SKM-1 (cell line): ENCODE measurements around the gene CBFB.
"Not testable (repeated sequence)": the region's sequence is repeated elsewhere in the genome, so short reads cannot be mapped to it uniquely, and the experiment has no call there.

Experiments used
- DNase-seq: peaks from one replicate; lab custom pipeline; 2025; ENCODE audit not compliant: unreplicated experiment; lab: John Stamatoyannopoulos, UW

CBFB gene

DNA sequence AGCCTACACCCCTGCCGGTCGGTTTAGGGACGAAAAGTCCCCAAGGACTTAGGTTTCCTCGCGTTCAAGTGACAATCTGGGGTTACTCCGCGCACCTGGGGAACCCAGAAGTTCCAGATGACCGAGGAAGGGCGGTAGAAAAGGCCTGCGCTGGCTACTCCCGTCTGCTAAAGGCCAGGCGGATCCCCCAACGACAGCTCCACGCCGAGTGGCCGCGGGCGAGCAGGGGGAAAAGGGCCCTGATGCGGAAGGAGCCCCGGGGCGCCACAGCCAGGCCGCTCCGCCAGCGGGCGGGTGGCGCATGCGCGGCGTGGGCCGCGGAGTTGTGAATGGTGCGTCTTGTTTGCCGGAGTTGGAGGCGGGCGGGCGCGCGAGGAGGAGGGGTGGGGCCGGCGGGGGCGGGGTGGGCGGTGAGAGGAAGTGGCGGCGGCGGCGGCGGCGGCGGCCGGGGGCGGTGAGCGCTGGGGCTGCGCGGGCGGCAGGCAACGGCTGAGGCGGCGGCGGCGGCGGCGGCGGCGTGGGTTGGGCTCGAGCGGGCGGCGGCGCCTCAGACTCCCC is at the start of gene CBFB:
TSS of gene CBFB (plus strand) at position 454 of the 558 bp plus-strand sequence. CDS start 259 bp downstream, outside the sequence.
- DNase-seq: peak; percentile 79

DNA sequence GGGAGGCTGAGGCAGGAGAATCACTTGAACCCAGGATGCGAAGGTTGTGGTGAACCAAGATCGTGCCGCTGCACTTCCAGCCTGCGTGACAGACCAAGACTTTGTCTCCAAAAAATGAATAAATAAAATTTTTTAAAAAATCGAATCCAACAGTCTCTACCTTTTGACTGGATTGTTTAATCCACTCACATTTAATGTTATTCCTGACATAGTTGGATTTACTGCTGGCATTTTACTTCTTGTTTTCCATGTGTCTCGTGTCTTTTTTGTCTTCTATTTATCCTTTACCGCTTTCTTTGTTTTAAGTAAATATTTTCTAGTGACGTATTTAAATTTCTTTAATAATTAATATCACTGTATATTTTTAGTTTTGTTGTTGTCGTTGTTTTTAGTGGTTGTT is 45.9 kb upstream of the CBFB start:
- no peak for DNase-seq

DNA sequence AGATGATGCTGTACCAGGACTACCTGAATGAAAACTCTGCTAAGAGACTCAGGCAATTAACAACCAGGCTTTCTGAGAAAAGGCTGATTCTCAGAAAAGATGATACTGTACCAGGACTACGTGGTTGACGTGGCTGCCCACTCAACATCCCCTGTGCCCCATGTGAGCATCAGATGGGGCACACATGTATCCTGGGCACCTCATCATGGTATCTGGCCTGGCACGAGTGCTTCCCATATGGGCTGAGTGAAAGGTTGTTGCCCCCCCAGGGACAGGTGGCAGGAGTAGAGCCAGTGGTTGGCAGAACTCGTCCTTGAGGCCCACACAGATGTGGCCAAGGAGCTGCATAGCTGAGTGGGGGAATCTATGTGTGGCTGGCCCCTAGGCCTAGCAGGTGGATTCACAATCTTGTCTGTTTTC is 44.0 kb upstream of the CBFB start:
- DNase-seq: no peak

DNA sequence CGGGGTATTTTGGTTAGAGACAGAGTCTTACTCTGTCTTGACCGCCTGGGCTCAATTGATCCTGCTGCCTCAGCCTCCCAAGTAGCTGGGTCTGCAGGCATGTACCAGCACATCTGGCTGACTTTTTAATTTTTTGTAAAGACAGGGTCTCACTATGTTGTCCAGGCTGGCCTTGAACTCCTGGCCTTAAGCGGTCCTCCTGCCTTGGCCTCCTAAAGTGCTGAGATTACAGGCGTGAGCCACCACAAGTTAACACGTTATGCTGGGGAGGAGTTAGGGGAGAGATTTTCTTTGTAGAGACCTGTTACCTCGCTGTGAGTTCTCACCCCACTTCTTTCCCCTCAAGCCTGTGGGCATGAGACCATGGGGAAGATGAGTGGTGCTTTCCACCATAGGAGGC is 42.4 kb upstream of the CBFB start:
- no peak for DNase-seq

DNA sequence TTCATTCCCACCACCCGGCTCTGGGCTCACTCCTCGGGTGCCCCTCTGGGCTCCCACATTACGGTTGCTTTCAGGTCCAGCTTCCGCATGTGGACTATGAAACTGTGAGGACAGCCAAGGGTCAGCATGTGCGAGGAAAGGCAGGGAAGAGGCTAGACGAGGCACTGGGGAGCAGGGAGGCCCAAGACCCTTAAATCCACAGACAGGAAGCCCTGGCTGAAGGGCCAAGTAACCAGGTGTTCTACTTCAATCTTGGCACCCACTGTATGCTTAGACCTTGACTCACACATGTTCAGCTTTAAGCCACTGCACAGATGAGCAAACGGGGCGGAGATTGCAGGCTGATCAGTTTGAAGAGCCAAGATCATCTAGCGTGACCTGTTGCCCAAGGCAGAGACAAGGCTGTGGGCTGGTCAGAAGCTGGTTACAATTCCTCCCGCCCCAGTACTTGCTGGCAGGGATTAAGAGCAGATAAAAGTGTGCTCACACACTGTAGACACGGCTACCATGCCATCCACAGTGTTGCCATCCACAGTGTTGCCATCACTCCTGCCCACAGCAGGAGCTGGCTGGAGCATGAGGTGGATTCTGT is 40.7 kb upstream of the CBFB start, which contains the start of gene CES4A:
TSS of gene CES4A (plus strand) at position 393 of the 592 bp plus-strand sequence. CDS start at position 577, 184 bp downstream.
- no peak for DNase-seq

DNA sequence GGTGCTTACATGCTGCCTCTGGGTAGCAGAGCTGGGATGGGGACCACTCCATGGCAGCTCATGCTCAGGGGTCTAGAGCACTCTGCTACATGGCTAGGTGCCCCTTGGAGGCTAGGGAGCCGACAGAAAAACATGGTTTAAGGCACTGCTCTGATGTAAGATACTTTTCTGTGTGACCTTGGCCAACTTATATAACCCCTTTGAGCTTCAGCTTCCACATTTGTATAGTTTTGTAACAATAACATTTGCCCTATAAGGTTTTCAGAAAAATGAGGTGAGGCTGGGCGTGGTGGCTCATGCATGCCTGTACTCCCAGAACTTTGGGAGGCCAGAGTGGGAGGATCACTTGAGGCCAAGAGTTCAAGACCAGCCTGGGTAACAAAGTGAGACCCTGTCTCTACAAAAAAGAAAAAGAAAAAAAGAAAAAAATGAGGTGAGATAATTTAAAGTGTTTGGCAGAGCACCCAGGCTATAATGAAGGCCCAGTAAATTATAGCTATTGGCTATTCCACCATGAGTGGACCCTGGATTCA is 37.3 kb upstream of the CBFB start:
- no peak for DNase-seq

DNA sequence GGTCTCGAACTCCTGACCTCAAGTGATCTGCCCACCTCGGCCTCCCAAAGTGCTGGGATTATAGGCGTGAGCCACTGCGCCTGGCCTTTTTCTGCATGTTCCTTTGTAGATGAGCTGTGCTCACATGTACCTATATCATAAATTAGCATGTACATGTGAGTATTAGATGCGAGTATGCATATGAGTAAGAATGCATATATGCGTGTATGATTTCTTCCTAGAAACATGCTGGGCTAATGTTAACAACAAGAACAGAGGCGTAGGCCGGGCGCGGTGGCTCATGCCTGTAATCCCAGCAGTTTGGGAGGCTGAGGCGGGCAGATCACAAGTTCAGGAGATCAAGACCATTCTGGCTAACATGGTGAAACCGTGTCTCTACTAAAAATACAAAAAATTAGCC is 35.4 kb upstream of the CBFB start:
- not testable (repeated sequence) for DNase-seq

DNA sequence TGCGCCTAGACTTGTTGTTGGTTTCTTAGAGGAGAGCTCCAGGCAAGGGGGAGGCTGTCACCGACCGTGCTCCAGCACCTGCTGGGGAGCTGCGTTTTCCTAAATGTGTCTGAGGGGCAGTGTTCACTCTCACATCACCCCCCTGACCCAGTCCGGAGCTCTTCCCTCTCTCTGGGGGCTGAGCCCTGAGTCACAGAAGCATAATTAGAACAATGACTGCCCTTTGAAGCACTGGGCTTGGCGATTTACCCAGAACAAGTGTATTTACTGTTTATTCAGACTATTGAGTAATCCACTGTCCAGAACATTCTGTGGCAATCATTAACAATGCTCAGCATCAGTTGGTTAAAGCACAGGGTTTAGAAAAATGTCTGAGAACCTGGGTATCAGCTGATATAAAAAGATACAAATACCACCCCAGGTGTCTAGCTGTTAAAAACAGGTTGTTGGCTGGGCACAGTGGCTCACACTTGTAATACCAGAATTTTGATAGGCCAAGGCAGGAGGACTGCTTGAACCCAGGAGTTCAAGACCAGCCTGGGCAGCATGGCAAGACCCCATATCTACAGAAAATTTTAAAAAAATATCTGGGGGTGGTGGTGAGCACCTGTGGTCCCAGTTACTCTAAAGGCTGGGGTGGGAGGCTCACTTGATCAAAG is 32.5 kb upstream of the CBFB start:
- no peak for DNase-seq

DNA sequence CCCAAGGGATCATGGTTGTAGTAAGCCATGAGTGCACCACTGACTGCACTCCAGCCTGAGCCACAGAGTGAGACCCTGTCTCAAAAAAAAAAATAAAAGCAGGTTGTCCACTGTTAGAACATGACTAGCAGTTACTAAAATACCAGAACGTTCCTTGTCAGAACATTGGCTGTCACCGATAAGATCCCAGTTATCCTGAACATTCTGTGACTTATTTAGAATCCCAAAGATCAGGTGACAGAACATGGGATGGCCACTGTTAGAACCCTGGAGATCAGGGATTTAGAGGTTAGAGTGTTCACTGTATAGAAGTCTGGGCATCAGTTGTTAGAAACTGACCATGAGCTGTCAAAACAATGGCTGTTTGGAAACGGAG is 32.0 kb upstream of the CBFB start:
- DNase-seq: no peak

DNA sequence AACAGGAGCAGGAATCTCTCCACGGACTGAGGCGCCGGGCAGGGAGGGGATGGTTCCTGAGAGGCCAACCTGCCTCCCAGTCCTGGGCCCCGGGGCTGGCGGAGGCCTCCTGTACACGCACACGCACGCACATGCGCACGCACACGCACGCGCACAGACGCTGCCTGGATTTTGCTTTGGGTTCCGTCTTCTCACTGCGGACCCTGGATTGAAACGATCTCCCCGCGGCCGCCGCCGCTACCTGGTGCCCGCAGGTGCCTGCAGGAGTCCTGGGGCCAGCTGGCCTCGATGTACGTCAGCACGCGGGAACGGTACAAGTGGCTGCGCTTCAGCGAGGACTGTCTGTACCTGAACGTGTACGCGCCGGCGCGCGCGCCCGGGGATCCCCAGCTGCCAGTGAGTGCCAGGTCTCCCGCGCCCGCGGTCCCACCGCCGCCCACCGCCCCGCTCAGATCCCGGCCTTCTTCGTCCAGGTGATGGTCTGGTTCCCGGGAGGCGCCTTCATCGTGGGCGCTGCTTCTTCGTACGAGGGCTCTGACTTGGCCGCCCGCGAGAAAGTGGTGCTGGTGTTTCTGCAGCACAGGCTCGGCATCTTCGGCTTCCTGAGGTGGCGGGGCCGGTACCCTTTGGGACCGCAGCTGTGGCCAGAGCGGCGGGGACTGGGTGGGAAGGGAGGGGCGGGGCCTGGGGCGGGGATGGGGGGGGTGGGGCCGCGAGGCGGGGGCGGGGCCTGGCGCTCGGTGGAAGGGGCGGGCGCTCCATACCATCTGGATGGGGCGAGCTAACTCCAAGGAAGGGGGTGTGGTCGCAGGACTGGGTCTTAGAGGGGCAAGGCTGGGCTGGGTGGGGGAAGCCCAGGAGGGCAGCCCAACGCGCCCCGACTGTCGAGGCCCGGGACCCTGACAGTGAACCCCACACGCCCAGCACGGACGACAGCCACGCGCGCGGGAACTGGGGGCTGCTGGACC is 28.3 kb upstream of the CBFB start:
- no peak for DNase-seq

DNA sequence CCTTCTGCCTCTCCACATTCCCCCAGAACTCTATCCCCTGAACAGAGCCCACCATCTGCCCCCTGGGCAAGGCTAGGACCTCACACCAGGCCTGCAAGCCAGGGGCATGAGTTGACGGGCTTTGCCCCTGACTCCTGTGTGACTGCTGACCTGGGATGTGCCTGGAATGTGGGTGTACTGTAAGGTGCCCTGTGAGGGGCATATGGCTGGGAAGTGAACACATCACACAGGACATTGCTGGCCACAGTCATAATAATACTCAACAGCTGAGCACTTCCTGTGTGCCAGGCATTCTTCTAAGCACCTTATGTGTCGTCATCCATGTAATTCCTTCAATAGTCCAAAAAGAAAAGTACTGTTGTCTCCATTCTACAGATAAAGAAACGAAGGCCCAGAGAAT is 27.2 kb upstream of the CBFB start:
- DNase-seq: no peak

DNA sequence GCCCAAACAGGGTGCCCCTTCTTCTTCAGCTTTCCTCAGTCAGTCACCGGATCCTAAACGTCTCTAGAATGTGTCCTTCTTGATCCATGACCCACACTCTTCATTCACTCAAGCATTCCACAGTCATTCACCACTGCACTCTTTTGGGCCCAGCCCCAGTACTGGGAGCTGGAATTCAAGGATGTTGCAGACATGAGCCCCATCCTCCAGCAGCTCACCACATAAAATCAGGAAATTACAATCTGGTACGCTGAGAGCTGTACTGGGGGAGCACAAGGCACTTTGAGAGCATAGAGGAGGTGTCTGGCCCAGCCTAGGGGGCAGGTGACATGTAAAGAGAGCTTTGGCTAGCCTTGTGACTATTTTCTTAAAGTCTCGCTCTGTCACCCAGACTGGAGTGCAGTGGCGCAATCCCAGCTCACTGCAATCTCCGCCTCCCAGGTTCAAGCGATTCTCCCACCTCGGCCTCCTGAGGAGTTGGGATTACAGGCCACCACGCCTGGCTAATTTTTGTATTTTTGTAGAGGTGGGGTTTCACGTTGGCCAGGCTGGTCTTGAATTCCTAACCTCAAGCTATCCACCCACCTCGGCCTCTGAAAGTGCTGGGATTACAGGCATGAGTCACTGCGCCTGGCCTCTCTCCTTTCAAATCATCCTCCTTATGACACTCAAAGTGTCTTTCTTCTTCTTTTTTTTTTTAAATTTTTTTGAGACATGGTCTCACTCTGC is 21.9 kb upstream of the CBFB start:
- DNase-seq: no peak

DNA sequence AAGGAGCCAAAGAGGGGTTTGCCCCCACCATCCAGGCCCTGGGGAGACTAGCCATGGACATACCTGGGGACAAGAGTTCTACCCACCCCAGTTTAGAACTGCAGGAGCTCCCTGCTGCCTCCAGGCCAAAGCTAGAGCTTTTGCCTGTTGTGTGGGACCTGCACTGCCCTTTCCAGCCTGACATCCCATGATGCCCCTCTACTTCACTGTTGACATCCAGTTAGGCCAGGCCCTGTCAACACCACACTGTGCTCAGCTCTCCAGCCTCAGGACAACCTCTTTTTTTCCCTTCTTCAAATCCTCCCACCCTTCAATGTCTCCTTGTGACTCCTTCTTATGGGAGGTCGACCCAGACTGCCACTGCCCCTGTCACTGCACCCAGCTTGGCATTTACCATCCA is 19.8 kb upstream of the CBFB start:
- DNase-seq: no peak

DNA sequence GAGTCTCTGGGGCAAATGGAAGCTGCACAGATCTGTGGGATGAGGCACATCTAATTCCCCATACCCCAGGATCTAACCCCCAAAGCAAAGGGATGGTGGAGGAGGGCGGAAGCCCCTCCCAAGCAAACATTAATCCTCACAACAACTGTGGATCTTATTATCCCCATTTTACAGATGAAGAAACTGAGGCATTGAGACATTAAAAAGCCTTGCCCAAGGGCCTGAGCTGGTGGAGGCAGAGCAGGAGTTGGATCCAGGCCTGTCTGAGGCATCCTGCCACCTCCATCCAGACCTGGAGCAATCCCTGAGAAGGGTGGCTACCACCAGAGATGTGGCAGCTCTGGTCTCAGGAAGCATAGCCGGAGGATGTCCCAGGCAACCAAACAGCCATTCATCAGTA is 17.7 kb upstream of the CBFB start:
- DNase-seq: no peak

DNA sequence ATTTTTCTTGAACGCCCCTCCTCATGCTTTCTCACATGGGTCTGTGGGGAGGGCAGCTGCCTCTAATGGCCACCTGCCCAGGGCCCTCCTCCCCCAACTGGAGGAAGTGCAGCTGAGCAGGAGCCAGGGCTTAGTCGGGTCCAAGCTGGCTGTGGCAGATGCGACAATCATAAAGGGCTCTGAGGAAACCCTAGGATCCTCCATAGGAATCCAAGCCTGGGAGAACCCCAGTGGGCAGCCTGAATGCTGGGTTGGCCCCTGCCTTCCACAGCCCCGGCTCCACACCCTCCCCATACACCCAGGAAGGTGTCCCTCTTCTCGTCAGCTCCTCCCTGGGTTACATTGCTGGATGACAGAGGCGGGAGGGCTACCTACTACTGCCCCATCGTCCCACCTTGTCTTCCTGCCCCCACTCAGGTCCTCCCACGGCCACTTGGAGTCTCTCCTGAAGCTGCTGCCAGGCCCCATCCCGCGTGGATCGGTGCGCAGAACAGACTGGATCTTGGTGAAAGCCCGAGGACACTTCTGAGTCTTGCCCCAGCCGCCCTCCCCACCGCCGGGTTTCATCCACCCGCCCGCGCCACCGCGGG is 15.6 kb upstream of the CBFB start:
- DNase-seq: no peak

DNA sequence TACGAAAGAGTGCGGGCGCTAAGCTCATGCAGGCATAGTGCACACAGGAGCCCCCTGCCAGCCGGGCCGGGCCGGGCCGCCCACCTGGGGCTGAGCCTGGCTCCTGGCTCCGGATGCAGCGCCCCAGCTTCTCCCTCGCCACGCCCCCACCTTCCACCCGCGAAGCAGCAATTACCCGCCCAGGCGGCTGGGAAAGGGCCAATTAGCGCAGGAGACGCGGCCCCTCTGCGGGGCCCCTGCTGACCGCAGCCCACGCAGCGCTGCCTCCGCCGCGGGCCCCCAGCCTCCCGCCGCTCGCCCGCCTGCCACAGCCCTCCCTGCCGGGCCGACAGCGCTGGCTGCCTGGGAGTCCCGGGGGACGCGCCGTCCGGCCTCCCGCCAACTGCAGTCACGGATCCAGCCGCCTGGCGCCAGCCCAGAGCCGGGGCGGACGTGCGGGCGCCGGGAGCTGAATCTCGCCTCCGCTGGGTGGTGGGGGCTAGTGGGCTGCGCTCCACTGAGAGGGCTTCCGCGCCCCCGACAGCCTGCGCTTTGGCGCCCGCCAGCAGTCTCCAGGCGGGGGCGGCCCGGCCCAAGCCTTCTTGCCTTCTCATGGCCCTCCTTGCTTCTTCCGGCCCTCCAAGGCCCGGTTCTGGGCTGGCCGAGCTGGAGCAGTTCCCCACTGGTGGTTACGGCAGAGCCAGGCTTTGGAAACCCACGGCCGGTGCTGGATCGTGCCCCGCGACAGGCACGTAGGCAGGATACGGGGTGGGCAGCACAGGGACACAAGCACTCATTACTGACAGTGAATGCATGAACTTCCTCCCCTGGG is 14.9 kb upstream of the CBFB start:
- no peak for DNase-seq

DNA sequence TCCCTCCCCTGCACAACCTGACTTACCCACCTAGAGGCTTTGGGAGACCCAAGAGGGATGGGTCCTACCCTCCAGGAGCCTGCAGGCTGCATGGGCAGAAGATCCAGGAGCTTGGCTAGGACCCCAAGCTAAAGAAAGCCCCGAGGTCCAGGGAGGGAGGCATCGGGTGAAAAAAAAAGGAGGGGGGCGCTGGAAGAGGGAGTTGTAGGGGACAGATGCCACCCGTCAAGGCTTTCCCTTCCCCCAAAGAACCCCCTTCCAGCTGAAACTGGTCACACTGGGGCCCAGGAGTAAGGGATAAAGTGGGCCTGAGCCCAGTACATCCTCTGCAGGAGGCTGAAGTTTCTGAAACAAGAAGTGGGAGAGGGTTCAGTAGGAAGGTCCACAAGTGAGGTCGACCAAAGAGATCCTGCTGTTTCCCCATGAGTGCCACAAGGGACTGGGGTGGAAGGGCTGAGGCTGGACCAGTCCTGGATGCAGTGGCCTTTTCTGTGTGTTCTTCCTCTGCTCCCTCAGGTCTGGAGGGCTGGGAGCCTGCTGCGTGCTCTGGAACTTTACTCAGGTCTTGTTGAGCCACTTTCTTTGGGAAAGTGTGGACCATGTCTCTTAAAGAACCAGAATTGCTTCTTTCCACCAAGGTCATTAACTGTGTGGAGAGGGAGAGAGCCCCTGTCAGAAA is 14.2 kb upstream of the CBFB start:
- no peak for DNase-seq

DNA sequence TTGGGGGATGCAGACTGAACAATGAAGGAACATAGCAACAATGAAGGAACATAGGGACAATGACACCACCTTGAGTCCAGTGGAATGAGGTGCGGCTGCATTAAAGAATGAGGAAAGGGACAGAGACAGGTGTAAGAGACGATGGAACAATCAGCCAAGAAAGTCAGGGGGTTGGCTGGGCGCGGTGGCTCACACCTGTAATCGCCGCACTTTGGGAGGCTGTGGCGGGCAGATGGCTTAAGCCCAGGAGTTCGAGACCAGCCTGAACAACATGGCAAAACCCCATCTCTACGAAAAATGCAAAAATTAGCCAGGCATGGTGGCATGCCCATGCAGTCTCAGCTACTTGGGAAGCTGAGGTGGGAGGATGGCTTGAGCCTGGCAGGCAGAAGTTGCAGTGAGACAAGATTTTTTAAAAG is 13.6 kb upstream of the CBFB start:
- DNase-seq: no peak

DNA sequence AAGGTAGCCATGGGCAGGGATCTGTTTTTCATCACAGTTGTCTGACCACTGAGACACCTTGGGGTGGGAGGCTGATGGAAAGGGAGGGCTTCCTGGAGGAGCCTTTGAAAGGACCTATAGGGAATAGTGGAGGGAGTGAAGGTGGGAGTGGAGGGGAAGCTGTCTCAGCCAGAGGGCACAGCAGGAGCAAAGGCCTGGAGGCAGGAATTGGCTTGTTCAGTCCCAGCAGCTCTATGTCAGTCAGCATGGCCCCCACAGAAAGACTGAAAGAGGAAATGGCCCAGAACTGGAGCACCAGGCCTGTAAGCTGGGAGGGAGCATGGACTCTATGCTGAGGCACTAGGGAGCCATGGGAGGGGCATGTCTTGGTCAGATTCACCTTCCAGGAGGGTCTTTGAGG is 12.8 kb upstream of the CBFB start:
- no peak for DNase-seq
